Measurements from ENCODE around the gene DUOXA2.

The DUOXA2 gene

GRCh38 chr15:45136378-45136764, 22.2 kb downstream of the DUOXA2 start:
- no peak for DNase-seq (ENCODE audit: low spot score)

GRCh38 chr15:45137703-45138102, 23.6 kb downstream of the DUOXA2 start:
- no peak for DNase-seq (ENCODE audit: low spot score)

GRCh38 chr15:45138814-45139765, 25.0 kb downstream of the DUOXA2 start:
- DNase-seq (ENCODE audit: low spot score): no peak

- no peak for DNase-seq (ENCODE audit: low spot score)
These were observed 25.6 kb downstream of the DUOXA2 start for GRCh38 chr15:45139770-45140169.

GRCh38 chr15:45140557-45141250, 26.6 kb downstream of the DUOXA2 start:
- DNase-seq (ENCODE audit: low spot score): no peak

- DNase-seq (ENCODE audit: low spot score): no peak
These were observed 27.3 kb downstream of the DUOXA2 start for GRCh38 chr15:45141386-45141785.

- no peak for DNase-seq (ENCODE audit: low spot score)
These were observed 28.9 kb downstream of the DUOXA2 start for GRCh38 chr15:45143056-45143455.

- DNase-seq (ENCODE audit: low spot score): no peak
These were observed 29.8 kb downstream of the DUOXA2 start for GRCh38 chr15:45143946-45144345.

GRCh38 chr15:45144775-45145174, 30.6 kb downstream of the DUOXA2 start:
- DNase-seq (ENCODE audit: low spot score): no peak

- DNase-seq (ENCODE audit: low spot score): no peak
These were observed 32.3 kb downstream of the DUOXA2 start for GRCh38 chr15:45146405-45146804.

GRCh38 chr15:45147606-45148005, 33.5 kb downstream of the DUOXA2 start:
- no peak for DNase-seq (ENCODE audit: low spot score)

- no peak for DNase-seq (ENCODE audit: low spot score)
These were observed 34.2 kb downstream of the DUOXA2 start for GRCh38 chr15:45148076-45149059.

GRCh38 chr15:45149060-45149459, 34.9 kb downstream of the DUOXA2 start:
- no peak for DNase-seq (ENCODE audit: low spot score)

- no peak for DNase-seq (ENCODE audit: low spot score)
These were observed 36.4 kb downstream of the DUOXA2 start for GRCh38 chr15:45150481-45150880.

GRCh38 chr15:45150997-45151396, 36.9 kb downstream of the DUOXA2 start:
- no peak for DNase-seq (ENCODE audit: low spot score)

GRCh38 chr15:45151998-45152828, 38.1 kb downstream of the DUOXA2 start:
- no peak for DNase-seq (ENCODE audit: low spot score)

GRCh38 chr15:45155739-45156138, 41.6 kb downstream of the DUOXA2 start:
- no peak for DNase-seq (ENCODE audit: low spot score)

GRCh38 chr15:45156744-45157455, 42.8 kb downstream of the DUOXA2 start:
- DNase-seq (ENCODE audit: low spot score): peak; percentile 63

- DNase-seq (ENCODE audit: low spot score): peak; percentile 86
These were observed 43.8 kb downstream of the DUOXA2 start for GRCh38 chr15:45157974-45158373.

- DNase-seq (ENCODE audit: low spot score): no peak
These were observed 47.5 kb downstream of the DUOXA2 start for GRCh38 chr15:45161666-45162065.

Measured in putamen (tissue), 1 donor.